Uterus (tissue), 2 donors: ENCODE data around the gene PIK3C2G.
"Not testable (repeated sequence)": the region's sequence is repeated elsewhere in the genome, so short reads cannot be mapped to it uniquely, and the experiment has no call there.

Experiments used
- POLR2A ChIP-seq, 2 donors: fragments of 450-650 bp; IDR thresholded peaks; one replicate each; pipeline ENCODE4 v1.6.1; 2016; ENCODE audit warnings: antibody characterized with exemption in 2 of 2, mild to moderate bottlenecking in 1 of 2, moderate library complexity in 1 of 2
- TF ChIP-seq, protein P1 (sequence below), 4 experiments: fragments of 200-600 bp in 2 of 4; fragments of 450-650 bp in 2 of 4; sonication (generic) in 2 of 4; IDR thresholded peaks; one replicate each; pipeline ENCODE4 v1.5.1; 2016 to 2019; ENCODE audit warnings: antibody characterized with exemption in 4 of 4, mild to moderate bottlenecking in 2 of 4, moderate library complexity in 1 of 4

- TF ChIP-seq, protein P1, sequence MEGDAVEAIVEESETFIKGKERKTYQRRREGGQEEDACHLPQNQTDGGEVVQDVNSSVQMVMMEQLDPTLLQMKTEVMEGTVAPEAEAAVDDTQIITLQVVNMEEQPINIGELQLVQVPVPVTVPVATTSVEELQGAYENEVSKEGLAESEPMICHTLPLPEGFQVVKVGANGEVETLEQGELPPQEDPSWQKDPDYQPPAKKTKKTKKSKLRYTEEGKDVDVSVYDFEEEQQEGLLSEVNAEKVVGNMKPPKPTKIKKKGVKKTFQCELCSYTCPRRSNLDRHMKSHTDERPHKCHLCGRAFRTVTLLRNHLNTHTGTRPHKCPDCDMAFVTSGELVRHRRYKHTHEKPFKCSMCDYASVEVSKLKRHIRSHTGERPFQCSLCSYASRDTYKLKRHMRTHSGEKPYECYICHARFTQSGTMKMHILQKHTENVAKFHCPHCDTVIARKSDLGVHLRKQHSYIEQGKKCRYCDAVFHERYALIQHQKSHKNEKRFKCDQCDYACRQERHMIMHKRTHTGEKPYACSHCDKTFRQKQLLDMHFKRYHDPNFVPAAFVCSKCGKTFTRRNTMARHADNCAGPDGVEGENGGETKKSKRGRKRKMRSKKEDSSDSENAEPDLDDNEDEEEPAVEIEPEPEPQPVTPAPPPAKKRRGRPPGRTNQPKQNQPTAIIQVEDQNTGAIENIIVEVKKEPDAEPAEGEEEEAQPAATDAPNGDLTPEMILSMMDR (IDR thresholded peaks at IDR 0.05) = not testable (repeated sequence)
- not testable (repeated sequence) for TF ChIP-seq POLR2A (IDR thresholded peaks at IDR 0.05)
Observed at GRCh38 chr12:18693986-18694385, 432.7 kb downstream of the PIK3C2G start.
